ENCODE measurements around the gene FAM180A. TPM values are rescaled to one million over a fixed set of nuclear protein-coding genes. Genes with fewer than 3 reads are reported as not detected.
"Not testable (repeated sequence)": the region's sequence is repeated elsewhere in the genome, so short reads cannot be mapped to it uniquely, and the experiment has no call there.

Gene FAM180A
- polyA plus RNA-seq (ENCODE audit: insufficient read length in 4 of 4), result under 1 TPM in 1 of 4 donors, not detected in 3; 0.17 TPM

- no peak for DNase-seq (ENCODE audit: low read depth in 4 of 4, low spot score in 3 of 4)
Measured at GRCh38 chr7:135748770-135749169, at the start of gene FAM180A. FAM180A (minus strand) TSS chr7:135748813; CDS start chr7:135748580, 233 bp downstream.

- no peak for DNase-seq (ENCODE audit: low read depth in 4 of 4, low spot score in 3 of 4)
Measured at GRCh38 chr7:135798095-135798494, 49.5 kb upstream of the FAM180A start.

DNA sequence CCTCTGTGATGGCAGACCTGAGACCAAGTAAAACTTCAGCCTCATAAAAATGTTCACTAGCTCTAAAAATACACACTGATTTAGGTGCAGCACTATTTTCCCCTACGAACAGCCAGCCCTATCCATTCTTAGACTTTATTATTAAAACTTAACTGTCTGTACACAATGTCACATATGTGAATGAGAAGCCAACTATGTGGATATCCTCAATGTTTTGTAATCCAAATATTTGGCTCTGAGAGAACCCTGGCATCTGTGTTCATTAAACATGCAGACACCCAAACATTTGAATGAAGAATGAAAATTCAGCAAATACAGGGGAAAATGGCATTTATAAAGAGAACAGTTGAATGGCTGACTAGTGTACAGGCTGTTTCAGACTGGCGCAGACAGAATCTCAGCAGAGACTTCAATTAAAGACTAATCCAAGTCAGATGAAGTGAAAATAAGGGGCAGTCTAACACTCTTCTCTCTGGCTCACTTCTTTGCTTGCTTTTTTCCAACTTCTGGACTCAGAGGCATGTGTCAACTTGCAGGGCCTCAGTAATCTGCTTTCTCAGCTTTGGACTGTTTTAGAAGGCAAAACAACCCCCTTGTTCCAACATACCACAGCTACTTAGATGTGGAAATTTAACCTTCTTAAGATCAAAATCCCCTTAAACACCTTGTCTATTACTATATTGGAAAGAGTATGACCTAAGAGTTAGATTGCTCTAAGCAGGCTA, 47.4 kb upstream of the FAM180A start:
- no peak for DNase-seq (ENCODE audit: low read depth in 4 of 4, low spot score in 3 of 4)

GRCh38 chr7:135793841-135794240, 45.2 kb upstream of the FAM180A start:
- no peak for DNase-seq (ENCODE audit: low read depth in 4 of 4, low spot score in 3 of 4)

DNA sequence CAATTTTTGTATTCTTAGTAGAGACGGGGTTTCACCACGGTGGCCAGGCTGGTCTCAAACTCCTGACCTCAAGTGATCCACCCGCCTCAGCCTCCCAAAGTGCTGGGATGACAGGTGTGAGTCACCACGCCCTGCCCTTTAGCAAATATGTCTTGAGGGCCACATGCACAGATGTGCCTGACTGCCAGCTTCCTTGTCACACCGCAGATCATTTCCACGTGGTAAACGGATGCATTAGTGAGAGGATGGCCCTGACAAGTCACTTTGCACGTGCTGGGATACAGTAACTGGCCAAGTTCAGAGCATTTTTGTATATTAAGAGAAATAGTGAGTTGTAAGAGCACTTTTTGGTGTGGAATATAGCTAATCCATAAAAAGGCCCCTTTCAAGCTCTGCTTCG, 44.3 kb upstream of the FAM180A start:
- no peak for DNase-seq (ENCODE audit: low read depth in 4 of 4, low spot score in 3 of 4)

DNA sequence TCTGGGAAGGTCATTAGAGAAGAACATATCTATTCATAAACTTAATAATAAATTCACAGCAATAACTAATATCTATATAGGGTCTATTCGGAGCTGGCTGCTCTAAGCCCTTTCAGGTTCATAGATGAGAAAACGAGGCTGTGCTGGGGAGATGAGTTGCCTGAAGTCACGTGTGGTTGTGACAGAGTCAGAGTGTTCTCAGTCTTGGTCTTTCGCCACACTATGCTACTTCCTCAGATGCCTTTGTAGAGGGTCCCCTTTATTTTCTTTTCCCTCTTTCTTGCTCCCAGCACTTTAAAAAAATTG, 43.7 kb upstream of the FAM180A start:
- no peak for DNase-seq (ENCODE audit: low read depth in 4 of 4, low spot score in 3 of 4)

DNA sequence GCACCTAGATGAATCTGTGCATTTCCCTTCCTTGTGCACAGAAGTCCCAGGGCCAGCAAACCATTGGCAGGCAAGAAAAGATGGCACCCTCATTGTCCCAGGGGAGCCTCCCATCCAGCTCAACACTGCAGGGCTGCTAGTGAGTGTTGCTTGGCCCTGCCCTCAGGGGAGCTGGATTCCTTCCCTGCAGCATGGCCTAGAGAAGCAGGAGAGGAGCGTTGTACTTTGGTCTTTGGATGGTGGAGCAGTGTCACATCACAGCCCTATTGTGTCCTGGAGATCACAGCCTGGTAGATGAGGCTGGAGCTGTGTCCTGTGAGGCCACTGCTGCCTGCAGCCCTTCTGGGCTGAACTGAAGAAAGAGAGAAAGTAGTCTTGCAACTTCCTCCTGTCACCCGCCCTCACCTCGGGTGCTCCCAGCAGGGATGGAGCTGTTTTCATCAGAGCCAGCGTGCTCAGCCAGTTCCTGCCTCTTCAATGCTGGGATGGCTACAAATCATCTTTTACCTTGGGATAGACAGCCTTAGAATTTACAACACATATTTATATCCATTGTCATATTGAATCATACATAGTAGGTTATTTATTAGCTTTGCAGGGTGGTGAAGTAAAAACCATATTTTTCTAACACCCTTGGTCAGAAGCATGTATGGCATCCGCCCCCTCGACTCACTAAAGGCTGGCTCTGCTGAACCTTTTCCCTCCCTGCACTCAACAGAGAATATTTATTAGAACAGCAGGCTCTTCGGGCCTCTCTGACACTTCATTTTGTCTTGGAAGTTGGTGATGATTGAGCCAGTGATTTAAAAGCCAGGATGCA, 43.1 kb upstream of the FAM180A start:
- no peak for DNase-seq (ENCODE audit: low read depth in 4 of 4, low spot score in 3 of 4)

GRCh38 chr7:135790371-135790977, 41.9 kb upstream of the FAM180A start:
- no peak for DNase-seq (ENCODE audit: low read depth in 4 of 4, low spot score in 3 of 4)

GRCh38 chr7:135789956-135790355, 41.3 kb upstream of the FAM180A start:
- no peak for DNase-seq (ENCODE audit: low read depth in 4 of 4, low spot score in 3 of 4)

DNA sequence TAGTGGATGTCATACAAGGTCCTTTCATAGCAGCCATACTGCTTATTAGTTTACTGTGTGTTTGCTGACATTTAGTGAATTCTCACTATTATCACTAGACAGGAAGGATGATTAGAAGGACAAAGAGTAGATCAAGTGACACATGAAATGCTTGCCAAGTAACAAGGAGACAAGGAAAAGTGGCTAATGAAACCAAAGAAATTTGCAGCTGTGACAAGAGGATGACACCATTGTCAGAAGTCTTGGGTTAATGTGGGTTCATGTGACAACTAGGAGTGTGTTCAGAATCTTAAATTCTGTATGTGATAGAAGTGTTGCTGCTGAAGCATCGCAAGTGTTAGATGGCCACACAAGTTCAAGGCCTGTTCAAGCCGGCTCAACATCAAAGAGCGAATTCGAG, 40.8 kb upstream of the FAM180A start:
- DNase-seq (ENCODE audit: low read depth in 4 of 4, low spot score in 3 of 4), result no peak

GRCh38 chr7:135786911-135787310, 38.3 kb upstream of the FAM180A start:
- DNase-seq (ENCODE audit: low read depth in 4 of 4, low spot score in 3 of 4), result no peak

DNA sequence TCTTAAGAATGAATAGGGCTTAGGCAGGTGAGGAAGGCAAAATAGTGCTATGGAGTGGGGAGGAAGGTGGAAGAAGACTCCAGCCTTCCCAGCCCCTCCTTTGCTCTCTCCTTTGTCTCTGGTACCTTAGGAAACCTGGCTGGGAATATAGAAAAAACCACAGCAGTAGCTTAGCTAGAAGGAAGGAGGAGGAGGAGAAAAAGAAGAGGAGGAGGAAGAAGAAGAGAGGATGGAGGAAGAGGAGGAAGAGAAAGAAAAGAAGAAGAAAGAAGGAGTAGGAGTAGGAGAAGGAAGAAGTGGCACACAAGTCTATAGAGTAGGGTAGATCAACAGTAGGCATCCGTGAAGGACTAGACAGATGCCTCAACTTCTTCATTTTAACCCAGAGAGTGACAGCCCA, 36.5 kb upstream of the FAM180A start:
- no peak for DNase-seq (ENCODE audit: low read depth in 4 of 4, low spot score in 3 of 4)

DNA sequence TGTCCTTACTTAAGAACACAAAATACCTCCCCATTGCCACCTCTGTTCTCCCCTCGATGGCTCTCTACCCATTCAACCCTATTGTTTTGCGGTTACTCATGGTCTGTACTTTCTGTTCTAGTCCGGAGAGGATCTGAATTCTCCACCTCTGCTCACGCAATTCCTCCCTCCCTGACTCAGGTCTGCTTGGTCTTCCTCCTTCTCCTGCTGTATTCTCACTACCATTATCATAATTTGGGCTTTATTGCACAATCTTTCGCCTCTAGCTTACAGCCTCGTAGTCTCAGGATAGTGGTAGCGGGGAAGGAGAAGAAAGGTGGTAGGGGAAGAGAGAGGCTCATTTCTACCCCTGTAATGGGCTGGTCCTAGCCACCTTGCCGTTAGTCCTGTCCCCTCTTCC, 35.4 kb upstream of the FAM180A start:
- DNase-seq (ENCODE audit: low read depth in 4 of 4, low spot score in 3 of 4), result no peak

DNA sequence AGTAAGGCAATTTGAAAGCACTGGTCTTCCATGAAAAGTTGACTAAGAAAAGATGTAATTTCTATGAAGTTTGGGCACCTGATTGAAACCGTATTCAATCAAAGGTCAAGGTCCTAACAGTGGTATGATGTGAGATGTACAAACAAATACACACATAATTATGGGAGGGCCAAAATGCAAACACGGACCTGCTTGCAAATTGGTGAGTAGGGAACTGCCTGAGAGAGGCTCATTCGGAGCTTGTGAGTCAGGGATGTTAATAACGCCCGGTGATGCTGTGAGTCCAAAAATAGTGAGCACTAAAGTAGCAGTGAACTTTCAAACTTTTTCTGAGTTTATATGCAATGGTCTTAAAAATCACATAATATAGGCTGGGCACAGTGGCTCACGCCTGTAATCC, 34.2 kb upstream of the FAM180A start:
- DNase-seq (ENCODE audit: low read depth in 4 of 4, low spot score in 3 of 4), result no peak

DNA sequence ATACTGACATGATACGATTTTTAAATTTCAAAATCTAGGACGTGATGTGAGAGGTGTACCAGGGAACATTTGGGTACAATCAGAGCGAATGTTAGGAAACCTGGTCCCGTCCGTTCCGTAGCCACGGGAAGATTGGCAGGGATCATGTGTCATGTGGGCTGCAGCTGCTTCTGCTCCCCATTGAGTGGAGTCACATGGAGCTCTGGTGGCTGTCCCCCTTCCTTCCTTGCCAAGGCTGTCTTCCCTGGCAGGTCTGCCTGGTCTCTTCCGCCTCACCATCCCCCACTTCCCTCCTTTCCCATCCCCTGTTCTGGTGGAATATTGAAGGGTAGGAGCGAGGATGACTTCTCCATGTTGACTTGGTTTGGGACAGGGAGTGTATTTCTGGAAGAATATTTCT, 33.8 kb upstream of the FAM180A start:
- no peak for DNase-seq (ENCODE audit: low read depth in 4 of 4, low spot score in 3 of 4)

DNA sequence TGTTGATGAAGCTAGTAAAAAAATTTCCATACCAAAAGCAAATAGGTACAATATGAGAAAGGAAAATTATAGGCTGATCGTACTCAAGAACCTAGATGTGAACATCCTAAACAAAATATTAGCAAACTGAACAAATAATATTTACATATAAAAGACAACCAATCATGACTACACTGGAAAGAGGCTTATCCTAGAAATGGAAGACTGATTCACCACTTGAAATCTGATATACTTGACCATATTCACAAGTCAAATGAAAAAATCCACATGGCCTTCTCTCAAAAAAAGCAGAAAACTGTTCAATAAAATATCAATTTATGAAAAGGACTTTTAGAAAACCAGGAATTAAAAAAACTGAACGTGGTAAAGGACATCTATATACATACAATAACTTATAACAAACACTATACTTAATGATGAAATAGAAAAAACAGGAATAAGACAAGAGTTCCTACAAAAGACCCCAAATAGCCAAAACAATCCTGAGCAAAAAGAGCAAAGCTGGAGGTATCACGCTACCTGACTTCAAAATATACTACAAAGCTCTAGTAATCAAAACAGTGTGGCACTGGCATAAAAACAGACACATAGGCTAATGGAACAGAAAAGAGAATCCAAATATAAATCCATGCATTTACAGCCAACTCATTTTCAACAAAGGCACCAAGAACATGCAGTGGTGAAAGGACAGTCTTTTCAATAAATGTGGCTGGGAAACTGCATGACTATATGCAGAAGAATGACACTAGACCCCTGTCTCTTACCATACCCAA, 29.2 kb upstream of the FAM180A start:
- no peak for DNase-seq (ENCODE audit: low read depth in 4 of 4, low spot score in 3 of 4)

- not testable (repeated sequence) for DNase-seq (ENCODE audit: low read depth in 4 of 4, low spot score in 3 of 4)
Measured at GRCh38 chr7:135775915-135776314, 27.3 kb upstream of the FAM180A start.

- no peak for DNase-seq (ENCODE audit: low read depth in 4 of 4, low spot score in 3 of 4)
Measured at GRCh38 chr7:135775230-135775629, 26.6 kb upstream of the FAM180A start.

- DNase-seq (ENCODE audit: low read depth in 4 of 4, low spot score in 3 of 4), result no peak
Measured at GRCh38 chr7:135774284-135774683, 25.7 kb upstream of the FAM180A start.

GRCh38 chr7:135773464-135773863, 24.9 kb upstream of the FAM180A start:
- no peak for DNase-seq (ENCODE audit: low read depth in 4 of 4, low spot score in 3 of 4)

GRCh38 chr7:135772639-135773222, 24.1 kb upstream of the FAM180A start:
- no peak for DNase-seq (ENCODE audit: low read depth in 4 of 4, low spot score in 3 of 4)

Data from left renal pelvis (tissue), 4 donors.